GM19467 (cell line): ENCODE results near the gene C2.
"Not testable (repeated sequence)": the region's sequence is repeated elsewhere in the genome, so short reads cannot be mapped to it uniquely, and the experiment has no call there.

Experiments
- ATAC-seq: cut with Tn5 transposase; IDR thresholded peaks from one replicate; pipeline ENCODE4 v1.9.1; 2021; ENCODE audit warnings: mild to moderate bottlenecking, moderate library complexity; ENCODE audit not compliant: unreplicated experiment

The C2 gene

DNA sequence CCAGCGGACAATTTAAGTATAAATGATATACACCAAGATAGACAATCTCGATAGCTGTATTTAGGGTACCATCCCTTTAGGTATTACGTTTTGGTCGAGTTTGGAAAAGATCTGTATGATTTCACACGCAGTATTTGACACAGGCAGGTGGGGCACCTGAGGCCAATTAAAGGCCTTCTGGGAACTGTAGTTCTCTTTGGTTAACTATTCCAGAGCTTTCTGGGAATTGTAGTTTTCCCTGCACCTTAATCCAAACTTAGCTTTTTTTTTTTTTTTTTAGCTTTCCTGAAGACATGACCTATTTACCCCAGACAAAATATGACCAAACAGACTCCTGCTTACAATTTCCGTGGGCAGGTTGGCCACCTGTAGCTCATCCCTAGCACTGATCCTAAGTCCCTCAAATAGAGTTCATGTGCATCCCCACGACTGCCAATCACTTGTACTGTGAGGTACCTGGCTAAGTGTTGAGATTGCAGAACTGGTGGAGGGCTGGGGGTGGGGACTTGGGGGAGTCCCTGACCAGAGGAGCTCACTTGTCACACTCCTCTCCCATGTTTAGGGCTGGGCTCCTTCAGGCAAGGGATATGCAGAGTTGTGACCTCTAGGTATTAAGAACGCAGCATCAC is 29.0 kb upstream of the C2 start:
- no peak for ATAC-seq

DNA sequence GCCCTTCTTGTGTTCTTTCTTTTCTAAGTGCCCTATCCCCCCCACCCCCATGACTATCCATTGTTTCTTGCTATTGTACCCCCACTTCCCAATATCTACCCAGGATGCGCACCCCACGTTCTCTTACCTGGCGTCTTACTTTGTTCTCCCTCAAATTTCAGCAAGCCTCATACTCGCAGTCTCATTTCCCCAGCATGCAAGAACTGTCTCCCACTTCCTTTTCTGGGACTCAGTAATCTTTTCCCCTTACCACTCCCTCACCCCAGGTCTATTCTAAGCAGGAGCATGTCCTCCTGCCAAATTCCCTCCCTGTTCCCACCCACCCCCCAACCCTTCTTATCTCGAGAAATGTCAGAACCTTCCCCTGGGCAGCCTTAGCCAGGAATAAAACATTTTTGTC is 28.3 kb upstream of the C2 start:
- ATAC-seq, result no peak

DNA sequence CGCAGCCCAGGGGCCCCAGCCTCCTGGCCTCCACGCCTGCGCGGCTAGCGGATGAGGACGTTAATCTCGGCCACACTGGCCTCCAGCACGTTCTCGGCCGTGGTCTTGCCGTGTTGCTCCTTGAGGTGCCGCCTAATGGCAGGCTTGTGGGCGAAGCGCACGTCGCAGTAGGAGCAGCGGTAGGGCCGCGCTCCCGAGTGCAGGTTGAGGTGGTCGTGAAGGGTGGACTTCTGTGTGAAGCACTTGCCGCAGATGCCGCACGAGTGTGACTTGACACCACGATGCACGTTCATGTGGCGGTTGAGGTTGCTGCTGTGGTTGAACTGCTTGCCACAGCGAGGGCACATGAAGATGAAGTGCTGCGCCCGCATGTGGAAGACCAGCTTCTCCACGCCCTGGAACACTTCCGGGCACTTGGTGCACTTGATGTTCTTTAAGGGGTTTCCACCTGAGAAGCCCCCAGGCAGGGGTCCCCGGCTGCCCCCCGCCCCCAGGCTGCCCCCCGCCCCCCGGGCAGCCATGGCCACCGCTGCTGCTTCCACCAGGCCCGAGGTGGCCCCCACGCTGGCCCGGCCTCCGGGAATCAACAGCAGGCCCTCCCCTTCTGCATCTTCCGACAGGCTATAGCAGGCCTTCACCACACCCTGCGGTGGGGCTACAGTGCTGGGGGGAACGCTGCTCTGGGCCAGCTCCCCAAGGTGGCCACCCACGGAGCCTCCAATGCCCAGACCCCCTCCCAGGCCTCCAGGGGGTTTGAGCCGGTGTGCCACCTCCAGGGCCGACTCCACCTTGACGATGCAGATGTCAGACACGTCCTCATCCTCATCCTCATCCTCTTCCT is 27.4 kb upstream of the C2 start:
- ATAC-seq, result no peak

DNA sequence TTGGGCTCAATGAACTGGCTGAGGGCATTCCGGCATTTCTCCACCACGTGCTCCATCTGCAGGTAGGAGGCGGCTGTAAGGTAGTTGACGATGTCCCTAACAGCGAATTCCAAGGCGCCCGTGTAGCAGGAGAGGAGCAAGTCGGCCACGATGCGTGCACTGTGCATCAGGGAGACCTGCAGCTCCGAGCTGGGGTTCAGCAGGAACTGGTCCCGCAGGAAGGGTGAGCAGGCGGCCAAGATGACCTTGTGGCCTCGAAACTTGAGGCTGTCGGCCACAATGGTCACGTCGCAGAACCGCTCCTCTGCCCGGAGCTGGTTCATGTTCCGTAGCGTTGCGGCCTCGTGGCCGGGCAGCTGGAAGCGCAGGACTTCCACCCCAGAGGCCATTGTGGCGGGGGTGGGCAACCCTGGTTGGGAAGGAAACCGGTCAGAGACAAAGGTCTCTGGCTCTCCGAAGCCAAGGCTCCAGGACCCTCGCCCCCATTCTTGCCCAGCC is 26.6 kb upstream of the C2 start:
- no peak for ATAC-seq

DNA sequence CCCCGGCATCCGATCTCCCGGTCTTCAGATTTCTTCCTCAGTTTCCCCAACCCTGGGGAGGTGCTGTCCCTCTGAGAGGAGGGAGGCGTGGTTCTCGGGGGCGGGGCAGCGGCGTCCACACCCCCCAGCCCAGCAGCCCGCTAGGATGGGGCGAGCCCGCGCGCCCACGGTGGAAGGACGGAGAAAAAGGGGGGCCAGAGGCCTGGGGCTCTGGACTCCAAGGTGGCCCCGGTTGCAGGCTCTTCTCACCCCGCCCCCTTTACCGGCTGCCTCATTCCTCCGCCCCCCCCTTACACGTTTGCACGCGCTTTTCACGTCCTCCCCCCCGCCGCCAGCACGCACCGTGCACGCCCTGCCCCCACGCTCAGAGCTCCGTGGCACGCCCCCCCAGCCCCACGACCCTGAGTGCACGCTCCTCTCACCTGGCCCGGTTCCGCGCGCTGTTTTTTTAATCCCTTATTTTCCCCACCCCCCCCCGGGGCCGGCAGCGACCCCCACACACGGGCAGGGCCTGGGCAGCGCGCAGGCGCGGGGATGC is 26.0 kb upstream of the C2 start:
- no peak for ATAC-seq

DNA sequence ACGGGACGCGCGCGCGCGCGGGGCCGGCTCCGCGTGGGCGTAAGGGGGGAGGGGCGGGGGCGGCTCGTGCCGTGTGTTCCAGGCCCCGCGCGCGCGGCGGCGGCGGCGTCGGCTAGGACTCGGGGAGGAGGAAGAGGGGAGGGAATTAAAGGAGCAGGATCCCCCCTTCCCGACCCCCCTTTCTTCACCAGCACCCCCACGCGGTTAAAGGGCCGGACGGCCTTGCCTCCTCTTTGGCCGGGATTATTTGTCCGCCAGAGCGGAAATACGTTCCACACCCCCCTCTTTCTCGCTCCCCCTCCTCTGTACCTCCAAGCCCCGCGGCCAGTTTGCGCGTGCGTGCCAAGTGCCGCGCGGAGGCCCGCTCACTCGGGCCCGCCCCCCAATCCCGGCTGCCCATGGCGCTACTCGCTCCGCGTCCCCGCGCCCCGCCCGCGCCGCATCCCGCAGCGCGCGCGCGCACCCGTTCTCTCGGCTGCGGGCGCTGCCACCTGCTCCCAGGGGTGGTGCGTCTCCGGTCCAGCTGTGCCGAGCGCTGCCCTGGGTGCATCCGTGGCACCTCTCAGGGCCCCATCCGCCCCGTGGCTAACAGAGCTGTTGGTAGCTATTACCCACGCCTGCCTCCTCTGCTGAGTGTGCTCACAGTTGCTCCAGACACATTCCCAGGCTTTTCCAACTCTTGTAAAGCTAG is 25.4 kb upstream of the C2 start, which contains the start of gene ZBTB12:
TSS of gene ZBTB12 (minus strand) at position 134 of the 691 bp plus-strand sequence. CDS start 781 bp downstream, outside the sequence.
- peak; percentile 38 for ATAC-seq

DNA sequence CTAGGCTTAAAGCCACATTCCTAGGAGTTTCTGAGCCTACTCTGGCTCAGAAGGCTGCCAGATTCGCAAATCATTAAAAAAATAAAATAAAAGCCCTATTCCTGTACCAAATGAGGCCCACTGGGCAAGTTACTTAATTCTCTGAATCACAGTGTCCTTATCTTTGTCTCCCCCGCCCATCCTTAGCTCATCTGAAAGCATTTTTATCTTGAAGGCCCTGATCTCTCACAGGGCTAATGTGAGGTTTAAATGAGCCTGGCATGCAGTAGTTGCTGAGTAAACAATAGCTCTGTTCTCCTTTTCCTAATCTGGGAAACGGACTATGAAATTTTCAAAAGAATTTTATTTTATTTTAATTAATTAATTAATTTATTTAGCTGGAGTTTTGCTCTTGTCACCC is 23.6 kb upstream of the C2 start:
- ATAC-seq, result no peak

DNA sequence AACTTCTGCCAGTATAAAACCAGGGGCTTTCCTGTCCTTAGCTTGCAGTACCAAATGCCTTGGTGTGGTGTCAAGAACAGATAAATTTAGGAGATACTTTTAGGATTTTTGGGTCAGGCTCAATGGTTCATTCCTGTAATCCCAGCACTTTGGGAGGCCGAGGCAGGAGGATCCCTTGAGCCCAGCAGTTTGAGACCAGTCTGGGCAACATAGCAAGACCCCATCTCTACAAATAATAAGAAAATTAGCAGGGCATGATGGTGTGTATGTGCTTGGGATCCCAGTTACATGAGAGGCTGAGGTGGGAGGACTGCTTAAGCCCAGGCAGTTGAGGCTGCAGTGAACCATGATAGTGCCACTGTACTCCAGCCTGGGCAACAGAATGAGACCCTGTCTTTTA is 22.5 kb upstream of the C2 start:
- ATAC-seq, result no peak

DNA sequence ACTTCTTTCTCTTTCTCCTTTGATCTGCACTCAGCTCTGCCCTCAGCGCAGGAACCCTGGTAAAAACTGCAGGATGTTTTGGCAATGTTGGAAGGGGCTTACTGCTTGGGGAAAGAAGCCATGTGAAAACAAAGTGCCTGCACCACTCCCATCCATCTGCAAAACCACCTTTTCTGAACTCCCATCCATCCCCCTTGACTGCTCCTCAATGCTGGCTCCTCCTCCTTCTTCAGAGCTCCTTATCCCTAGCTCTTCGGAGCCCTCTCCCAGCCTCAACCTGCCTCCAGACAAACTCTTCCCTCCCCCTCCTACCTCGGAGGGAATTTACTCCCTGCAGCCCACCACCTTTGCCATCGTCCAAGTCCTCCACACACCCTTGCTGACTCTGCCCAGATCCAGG is 21.4 kb upstream of the C2 start:
- ATAC-seq, result no peak

DNA sequence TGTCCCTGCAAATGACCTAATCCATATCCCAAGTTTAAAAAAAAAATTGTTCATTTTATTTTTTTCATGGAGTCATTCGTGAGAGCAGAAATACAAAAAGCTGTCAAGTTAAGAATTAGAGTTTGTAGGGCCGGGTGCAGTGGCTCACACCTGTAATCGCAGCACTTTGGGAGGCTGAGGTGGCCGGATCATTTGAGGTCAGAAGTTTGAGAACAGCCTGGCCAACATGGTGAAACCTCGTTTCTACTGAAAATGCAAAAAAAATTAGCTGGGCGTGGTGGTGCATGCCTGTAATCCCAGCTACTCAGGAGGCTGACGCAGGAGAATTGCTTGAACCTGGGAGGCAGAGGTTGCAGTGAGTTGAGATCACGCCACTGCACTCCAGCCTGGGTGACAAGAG is 20.8 kb upstream of the C2 start:
- ATAC-seq, result not testable (repeated sequence)

DNA sequence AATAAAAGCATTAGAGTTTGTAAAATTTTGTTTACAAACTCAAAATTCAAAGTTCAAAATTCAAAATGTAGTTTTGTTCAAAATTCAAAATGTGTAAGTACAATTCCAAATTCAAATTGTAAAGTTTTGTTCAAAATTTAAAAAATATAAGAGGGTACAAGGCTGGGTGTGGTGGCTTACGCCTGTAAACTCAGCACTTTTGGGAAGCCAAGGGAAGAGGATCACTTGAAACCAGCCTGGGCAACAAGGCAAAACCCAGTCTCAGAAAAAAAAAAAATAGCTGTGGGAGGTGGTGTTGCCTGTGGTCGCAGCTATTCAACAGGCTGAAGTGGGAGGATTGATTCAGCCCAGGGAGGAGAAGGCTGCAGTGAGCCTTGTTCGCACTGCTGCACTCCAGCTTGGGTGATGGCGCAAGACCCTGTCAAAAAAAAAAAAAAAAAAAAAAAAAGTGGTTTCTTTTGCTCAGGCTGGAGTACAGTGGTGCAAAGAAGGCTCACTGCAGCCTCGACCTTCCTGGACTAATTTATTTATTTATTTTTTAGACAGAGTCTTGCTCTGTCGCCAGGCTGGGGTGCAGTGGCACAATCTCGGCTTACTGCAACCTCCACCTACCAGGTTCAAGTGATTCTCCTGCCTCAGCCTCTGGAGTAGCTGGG is 20.2 kb upstream of the C2 start:
- ATAC-seq, result no peak

DNA sequence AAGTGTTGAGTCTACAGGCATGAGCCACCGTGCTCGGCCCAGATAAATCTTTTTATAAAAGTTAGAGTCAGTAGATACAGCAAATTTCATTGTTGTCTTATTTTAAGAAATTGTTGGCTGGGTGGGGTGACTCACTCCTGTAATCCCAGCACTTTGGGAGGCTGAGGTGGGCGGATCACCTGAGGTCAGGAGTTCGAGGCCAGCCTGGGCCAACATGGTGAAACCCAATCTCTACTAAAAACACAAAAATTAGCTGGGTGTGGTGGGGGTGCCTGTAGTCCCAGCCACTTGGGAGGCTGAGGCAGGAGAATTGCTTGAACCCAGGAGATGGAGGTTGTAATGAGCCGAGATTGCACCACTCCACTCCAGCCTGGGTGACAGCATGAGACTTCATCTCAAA is 19.3 kb upstream of the C2 start:
- ATAC-seq, result not testable (repeated sequence)

DNA sequence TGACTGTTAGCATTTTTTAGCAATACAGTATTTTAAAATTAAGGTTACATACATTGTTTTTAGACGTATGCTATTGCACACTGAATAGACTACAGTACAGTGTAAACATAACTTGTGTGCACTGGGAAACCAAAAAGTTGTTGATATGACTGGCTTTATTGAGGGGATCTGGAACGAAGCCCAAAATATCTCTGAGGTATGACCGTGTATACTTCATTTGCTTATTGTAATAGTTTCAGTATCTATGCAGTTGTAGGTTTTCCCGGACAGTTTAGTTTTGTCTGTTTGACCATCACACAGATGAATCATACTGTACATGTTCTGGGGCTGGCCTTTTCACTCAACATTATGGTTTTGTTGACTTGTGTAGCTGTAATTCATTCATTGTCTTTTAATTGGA is 18.7 kb upstream of the C2 start:
- ATAC-seq, result no peak

DNA sequence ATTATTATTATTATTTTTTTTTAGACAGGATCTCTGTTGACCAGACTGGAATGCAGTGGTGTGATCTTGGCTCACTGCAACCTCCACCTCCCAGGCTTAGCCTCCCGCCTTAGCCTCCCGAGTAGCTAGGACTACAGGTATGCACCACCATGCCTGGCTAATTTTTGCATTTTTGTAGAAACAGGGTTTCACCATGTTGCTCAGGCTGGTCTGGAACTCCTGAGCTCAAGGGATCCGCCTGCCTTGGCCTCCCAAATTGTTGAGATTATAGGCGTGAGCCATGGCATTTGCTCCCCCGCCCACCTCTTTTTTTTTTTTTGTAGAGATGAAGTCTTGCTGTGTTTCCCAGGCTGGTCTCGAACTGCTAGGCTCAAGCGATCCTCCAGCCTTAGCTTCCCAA is 18.2 kb upstream of the C2 start:
- ATAC-seq, result not testable (repeated sequence)

DNA sequence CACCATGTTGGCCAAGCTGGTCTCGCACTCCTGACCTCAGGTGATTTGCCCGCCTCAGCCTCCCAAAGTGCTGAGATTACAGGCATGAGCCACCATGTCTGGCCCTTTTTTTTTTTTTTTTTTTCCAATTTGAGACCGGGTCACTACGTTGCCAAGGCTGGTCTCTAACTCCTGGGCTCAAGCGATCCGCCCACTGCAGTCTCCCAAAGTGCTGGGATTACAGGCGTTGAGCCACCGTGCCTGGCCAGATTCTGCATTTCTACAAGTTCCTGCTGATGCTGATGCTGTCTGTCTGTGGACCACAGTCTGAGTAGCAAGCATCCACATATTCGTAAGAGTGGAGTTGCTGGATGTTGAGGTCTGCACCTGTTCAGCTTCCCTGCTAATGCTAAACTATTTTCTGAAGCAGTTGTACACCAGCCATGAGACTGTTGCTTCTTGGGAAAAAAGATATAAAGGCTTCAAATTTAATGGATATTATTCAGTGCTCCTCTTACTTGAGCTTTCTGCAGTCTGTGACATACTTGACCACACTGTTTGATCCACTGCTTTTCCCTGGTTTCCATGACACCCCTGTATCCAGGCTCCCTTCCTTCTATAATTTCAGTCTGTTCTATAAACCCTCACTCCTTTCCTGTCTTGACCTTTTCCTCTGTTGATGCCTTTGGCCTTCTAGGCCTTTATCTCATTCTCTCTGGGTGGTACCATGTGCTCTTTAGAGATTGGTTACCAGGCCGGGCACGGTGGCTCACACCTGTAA is 15.5 kb upstream of the C2 start:
- no peak for ATAC-seq

DNA sequence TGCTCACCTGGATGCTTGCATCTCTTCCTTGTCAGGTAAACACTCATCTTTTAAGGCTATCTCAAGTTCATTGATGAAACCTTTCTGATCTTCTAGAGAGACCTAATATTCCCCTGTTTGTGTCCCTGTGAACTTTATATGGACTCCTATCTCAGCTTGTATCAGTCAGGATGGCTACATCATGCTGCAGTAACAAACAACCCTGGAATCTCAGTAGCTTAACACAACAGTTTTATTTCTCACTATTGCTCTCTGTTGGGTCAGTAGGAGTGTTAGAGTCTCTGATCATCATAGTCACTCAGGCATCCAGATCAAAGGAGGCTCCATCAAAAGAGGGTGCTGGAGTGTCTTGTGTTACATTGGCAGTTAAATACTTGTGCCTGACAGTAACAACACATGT is 12.2 kb upstream of the C2 start:
- no peak for ATAC-seq

DNA sequence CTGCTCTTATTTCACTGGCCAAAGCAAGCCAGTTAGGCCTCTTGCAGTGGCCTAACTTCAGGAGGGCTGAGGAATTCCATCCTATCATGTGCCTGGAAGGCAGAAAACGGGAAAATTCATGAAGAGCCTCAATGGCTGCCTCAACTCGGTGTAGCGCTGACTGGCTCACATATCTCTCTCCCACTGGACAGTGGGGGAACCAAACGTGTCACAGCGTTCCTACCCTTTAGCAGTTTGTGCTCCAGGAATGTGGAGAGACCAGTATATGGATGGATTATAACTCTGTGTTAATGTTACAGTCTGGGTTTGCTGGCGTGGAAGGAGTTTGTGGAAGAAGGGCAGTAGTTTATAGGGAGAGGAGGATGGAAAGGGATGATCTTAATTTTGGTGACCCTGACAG is 11.8 kb upstream of the C2 start:
- ATAC-seq, result no peak

DNA sequence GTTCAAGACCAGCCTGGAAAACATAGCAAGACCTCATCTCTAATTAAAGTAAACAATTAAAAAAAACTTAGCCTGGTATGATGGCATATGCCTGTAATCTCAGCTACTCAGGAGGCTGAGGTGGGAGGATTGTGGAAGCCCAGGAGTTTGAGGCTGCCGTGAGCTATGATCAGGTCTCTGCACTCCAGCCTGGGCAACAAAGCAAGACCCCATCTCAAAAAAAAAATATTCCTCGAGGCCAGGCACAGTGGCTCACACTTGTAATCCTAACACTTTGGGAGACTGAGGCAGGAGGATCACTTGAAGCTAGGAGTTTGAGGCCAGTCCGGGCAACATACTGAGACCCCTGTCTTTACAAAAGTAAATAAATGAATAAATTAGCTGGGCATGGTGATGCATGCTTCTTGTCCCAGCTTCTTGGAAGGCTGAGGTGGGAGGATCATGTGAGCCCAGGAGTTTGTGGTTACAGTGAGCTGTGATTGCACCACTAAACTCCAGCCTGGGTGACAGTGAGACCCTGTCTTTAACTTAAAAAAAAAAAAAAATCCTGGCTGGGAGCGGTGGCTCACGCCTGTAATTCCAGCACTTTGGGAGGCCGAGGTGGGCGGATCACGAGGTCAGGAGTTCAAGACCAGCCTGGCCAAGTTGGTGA is 9.3 kb upstream of the C2 start:
- ATAC-seq, result no peak

DNA sequence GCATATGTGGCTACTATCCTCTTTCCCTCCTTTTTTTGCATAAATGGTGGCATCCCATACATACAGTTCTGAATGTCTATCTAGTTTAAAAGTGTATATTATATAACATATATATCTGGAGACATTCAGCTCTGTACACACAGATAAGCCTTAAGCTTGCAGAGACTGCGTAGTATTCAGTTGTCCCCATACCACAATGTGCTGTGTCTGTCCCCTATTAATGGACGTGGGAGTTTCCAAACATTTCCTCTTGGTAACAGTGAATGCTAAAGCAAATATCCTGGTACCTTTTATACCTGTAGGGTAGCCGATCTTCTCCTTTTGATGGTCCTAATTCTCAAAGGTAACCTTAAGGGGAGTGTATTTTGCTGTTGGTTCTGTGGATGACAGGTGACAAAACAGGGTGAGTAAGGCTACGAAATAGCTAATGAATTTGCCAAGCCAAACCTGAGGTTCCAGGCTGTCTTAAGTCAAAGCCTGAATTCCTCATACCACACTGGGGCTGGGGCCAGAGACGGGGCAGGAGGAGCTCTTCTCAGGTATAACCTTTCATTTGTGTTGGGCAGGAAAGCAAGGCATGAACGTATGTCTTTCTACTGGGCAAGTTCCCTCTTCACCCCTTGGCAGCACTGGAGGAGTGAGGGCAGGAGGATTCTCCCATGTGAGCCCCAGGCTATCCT is 7.8 kb upstream of the C2 start:
- ATAC-seq, result no peak
